NCI-H1694 (cell line): ENCODE data around the gene ACVRL1.

ENCODE experiments used
- DNase-seq: peaks from one replicate; lab custom pipeline; 2025; lab: John Stamatoyannopoulos, UW

Gene ACVRL1

DNA sequence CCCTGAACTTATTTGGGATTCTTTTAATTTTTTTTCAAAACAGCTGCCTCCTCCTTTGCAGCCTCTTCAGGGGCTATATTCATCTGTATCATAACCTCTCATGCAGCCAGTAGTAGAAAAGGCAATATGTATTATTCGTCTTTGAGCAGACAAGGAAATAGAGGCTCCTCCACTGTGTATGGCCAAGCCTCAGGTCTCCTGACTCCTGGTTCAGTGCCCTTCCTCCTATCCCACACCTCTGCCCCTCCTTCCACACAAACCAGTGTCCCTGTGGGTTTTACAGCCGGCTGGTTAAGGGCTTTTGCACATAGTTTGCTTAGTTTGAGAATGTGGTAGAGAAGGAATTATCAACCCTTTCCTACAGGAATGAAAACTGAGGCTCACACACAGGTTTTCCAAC lies 8.8 kb upstream of the ACVRL1 start:
- DNase-seq = no peak

DNA sequence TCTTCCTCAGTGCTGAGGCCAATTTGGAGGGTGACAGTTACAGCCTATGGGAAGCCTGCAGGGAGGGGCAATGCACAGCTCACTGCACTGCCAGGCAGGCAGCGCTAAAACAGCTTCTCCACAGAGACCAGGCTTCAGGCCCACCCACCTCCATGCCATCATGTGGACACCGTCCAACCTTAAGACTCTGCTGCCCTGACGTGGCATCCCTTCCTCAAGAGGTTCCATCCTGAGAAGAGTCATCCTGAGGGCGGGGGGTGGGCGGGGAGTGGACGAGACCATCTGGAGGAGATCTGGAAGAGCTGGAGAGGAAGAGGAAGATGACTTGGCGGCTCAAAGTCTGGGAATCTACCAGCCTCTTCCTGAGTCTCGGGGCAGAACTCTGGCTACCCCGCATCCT lies 8.4 kb upstream of the ACVRL1 start:
- no peak for DNase-seq

DNA sequence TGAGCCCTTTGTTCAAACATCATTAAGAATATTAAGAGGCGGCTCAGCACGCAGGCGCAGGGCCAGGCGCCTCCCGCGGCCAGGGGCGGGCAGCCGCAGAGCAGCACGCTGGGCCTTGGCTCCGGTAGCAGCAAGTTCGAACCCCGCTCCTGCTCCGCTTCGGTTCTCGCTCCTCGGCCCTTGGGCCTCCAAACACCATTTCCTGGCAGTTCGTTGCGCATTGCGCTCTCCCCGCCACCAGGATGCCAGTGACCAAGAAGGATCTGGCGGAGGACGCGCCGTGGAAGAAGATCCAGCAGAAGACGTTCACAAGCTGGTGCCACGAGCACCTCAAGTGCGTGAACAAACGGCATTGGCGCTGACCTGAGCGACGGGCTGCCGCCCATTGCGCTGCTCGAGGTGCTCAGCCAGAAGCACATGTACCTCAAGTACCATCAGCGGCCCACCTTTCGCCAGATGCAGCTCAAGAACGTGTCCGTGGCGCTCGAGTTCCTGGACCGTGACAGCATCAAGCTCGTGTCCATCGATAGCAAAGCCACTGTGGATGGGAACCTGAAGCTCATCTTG lies 6.9 kb upstream of the ACVRL1 start:
- DNase-seq = no peak

DNA sequence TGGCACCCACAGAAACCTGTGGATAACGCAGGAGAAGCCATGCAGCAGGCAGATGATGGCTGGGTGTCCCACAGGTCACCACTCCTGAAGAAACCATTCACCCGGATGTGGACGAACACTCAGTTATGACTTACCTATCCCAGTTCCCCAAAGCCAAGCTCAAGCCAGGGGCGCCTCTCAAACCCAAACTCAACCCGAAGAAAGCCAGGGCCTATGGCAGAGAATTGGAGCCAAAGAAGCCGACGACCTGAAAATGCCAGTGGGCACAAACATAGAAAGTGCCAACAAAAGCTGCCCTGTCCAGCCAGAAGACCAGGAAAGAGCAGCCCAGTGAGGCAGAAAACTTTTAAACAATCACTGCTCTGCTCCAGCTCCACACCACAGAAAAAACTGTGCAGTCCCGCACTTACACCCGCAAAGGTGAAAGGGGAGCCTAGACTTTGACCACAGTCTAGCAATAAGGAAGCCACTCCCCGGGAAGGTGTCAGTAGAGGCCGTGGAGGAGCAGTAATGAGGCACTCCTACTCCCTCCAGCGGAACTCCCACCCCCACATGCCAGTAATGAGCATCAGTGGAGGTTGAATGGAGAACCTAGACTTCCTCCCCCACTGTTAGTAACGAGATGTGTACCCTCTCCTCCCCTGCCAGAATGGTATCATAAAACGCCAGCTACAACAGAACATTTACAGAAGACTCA lies 6.0 kb upstream of the ACVRL1 start:
- no peak for DNase-seq

DNA sequence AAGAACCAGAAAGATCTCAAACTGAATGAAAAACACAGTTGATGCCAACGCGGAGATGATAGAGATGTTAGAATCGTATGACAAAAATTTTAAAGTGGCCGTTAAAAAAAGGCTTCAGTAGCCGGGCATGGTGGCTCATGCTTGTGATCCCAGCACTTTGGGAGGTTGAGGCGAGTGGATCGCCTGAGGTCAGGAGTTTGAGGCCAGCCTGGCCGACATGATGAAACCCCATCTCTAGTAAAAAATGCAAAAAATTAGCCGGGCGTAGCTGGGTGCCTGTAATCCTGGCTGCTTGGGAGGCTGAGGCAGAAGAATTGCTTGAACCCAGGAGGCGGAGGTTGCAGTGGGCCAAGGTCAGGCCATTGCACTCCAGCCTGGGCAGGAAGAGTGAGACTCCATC lies 5.4 kb upstream of the ACVRL1 start:
- no peak for DNase-seq

DNA sequence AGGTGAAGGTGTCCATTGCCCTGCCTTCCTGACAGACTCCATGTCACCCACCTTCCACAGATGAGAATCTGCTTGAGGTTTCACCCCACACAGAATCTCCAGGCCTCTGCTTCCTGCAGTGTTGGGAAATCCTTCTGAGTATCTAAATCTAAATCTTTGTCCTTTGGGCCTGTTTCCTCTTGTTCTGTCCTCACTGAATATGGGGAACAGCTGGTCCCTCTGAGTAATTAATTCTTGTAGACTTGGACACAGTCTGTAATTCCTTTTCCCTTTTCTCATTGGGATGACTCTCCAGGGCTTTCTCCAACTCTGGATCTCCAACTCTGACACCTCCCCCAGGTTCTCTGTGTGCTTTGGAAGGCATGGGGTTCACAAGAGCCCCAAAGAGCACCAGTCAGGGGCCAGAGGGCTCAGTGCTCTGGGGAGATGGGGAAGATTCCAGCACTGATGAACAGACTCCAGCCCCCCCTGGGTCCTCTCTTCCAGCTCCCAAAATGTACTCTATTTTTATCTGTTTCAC lies 2.3 kb upstream of the ACVRL1 start:
- no peak for DNase-seq

DNA sequence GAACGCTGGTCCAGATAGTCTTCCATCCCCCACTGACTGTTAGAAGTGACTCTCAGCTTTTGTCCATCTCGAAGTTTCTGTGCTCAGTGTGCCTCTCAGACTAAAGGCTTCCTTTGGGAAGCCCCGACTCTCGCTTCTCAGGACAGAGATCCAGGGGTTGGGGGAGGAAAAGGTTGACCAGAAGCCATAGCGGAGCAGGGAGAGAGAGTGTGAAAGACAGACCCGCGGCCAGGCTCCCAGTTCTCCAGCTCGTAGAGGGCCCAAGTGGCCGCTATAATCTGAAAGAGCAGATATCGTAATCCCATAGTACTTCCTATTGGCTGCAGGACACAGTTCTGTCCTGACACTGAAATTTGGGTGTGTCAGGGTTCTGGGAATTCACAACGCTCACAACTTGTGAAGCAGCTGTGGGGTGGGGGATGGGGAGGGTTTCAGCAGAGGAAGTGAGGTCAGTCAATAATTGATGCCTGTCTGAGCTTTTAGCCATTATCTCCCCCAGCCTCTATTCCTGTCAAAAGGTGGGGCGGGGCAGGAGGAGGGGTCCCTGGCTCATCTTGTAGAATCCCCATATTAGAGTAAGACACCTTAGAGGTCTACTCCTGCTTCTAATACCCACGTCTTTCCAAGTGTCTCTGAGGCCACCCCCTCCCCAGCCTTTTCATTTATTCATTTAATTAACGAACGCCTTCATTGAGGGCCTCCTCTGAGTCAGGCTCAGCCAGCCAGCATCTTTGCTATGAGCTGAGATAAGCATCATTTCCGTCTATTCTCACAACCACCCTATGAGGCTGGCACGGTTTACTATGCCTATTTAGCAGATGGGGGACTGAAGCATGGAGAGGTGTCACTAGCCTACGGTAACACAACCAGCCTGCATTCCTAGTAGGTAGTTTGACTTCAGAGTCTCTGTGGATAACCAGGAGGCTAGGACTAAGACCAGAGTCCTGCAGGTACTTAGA lies 1.6 kb upstream of the ACVRL1 start:
- DNase-seq = no peak

DNA sequence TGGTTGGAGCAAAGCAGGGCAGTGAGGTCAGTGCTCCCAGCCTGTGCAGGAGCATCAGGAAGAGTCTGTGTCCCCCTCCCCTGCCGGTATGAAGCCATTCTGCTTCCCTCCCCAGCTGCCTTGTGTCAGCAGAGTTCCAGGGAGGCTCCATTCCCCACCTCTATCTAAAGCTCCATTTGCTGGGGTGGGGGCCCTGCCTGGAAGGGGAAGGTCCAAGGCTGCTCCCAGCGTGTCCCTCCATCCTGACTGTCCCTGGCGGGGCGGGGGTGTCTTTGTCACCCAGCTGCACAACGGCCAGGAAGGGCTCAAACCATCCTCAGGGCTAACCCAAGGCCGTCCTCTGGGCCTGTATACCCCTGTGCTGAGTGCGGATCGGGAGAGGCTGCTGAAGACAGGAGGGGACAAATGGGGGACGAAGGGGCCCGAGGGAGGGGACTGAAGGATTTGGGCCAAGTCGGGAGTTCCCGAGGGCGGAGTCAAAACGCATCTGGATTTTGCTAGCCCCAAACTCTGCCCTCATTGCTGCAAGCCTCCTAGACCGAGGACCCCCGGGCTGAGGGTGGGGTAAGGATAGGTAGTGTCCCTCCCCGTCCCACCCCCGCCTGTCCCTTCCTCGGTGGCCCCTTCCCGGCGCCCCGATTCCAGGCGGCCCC lies 748 bp upstream of the ACVRL1 start:
- DNase-seq = no peak

DNA sequence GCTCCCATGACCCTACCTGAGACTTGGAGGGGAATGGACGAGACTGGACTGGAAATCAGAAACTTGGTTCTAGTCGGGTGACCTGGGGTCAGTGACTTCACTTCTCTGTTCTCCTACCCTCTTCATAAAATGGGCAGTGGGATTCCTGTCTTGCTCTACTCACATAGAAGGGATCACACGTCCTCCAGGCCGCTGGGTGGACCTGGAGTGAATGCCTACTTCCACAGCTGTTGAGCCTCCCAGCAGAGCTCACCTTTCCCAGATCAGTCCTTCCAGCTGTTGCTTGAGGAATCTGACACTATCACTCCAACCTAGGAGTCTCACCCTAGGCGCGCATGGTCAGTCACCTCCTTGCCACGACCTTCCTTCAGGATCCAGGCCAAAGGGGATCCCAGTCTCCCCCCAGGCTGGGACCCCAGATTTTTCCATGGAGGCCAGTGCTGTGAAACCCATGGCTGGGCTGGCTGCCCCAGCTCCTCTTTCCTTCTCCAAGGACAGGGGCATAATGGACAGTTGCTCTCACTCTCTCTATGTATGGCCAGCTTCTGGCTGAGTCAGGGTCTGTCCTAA lies 637 bp downstream of the ACVRL1 start:
- DNase-seq = no peak

DNA sequence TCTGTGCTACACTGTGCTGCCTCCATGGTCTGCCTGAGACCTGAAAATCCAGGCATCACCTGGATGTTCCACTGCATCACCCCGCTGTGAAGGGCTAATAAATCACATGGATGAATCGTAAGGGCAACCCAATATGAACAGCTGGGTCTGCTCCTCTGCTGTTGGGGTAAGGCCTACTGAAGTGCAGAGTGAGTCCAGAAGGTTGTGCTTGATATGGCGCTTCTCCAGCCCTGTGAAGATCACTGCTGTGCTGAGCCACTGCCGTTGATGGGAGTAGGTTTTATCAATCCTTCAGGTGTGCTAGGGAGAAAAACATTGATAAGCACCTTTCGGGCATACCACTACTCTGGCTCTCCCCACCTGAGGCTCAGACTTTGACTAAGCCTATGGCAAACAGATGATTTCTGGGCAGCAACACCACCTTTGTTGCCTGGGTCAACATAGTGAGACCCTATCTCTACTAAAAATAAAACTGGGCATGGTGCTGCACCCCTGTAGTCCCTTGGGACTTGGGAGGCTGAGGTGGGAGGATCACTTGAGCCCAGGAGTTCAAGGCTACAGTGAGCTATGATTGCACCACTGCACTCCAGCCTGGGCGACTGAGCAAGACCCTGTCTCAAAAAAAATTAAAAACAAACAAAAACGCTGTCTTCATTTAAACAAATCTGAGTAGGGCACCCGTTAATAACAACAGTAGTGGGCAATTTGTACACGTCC lies 1.7 kb downstream of the ACVRL1 start:
- DNase-seq = no peak

DNA sequence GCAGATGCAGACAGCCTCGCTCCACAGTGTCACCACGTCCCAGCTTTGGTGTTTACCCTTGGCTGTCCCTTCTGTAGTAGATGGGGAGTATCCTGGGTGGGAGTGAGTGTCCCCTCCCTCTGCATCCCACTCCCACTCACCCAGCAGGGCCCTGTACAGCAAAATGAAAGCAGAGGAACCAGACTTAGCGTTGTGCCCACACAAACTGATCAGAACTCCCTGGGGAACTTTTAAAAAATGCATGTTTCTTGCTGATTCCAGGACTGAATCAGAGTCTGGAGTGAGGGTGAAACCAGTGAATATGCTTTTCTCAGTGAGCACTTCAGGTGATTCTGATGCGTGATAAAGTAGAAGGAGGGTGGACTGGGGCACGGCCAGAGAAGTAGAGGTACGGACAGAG lies 2.9 kb downstream of the ACVRL1 start:
- DNase-seq = no peak

DNA sequence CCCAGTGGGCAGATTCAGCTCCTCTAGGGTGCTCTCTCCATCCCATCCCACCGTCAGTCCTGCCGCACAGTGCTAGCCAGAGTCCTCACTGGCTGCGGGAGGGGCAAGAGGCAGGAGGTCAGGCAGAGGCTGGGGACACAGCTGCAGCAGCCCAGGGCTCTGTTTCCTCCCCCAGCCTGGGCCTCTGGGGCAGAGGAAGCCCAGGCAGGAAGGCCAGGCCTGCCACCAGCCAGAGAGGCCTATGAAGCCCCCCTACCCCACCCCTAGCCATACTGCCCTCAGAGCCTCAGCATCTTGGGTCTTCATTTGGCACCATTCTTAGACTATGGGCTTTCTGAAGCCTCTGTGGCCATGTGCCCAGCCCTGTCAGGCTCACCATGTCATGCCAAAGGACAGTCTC lies 3.4 kb downstream of the ACVRL1 start:
- DNase-seq = no peak

DNA sequence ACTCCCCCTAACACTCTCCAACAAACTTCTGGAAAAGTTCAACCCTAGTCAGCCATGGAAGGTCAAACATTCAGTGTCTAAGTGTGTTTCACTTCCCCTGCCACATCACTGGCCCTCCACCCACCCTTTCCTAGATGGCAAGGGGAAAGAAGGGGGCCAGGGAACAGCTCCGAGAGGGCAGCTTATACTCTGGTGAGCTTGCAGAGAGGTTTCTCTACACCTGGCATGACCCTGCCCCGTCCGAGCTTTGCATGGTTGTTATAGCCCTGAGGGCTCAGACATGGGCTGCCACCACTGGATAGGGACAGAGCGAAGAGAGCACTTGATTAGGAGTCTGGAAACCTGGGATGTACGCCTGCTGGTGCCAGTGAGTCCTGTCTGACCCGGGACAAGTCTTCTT lies 4.0 kb downstream of the ACVRL1 start:
- no peak for DNase-seq

DNA sequence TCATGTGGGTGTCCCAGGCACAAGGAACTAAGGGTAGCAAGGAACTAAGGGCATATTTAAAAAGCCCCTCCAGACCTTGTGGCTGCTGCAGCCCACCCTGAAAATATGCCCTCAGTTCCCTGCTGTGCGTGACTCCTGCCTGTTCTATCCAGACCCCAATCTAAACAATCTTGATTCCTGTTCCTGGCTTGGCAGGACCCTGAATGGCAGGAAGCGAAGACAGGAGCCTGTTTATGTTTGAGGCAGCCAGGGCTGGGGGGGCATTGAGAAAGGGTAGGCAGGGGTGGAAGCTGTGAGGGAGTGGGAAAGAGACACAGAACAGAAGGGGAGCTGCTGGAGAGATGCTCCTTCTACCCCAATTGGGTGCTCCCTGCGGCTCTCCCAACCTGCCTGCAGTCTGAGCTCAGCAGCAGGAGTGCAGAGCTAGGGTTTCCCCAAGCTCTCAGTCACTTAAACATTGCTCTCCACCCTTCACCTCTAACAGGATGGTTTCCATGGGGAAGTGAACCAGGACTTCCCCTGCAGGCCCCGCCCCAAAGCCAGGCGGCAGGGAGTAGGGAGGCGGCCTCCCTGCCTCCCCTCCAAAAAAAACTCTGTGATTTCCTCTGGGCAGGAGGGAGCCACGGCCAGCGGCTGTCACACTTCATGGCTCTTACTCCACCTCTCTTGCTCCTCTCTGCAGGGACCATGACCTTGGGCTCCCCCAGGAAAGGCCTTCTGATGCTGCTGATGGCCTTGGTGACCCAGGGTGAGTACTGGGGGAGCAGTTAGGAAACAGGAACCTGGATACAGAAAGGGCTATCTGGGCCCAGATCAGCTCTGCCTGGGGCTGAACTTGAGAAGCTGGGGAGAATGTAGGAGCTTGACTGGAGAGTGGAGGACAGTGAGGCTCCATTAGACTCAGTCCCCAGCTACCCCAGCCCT lies 4.7 kb downstream of the ACVRL1 start:
- no peak for DNase-seq

DNA sequence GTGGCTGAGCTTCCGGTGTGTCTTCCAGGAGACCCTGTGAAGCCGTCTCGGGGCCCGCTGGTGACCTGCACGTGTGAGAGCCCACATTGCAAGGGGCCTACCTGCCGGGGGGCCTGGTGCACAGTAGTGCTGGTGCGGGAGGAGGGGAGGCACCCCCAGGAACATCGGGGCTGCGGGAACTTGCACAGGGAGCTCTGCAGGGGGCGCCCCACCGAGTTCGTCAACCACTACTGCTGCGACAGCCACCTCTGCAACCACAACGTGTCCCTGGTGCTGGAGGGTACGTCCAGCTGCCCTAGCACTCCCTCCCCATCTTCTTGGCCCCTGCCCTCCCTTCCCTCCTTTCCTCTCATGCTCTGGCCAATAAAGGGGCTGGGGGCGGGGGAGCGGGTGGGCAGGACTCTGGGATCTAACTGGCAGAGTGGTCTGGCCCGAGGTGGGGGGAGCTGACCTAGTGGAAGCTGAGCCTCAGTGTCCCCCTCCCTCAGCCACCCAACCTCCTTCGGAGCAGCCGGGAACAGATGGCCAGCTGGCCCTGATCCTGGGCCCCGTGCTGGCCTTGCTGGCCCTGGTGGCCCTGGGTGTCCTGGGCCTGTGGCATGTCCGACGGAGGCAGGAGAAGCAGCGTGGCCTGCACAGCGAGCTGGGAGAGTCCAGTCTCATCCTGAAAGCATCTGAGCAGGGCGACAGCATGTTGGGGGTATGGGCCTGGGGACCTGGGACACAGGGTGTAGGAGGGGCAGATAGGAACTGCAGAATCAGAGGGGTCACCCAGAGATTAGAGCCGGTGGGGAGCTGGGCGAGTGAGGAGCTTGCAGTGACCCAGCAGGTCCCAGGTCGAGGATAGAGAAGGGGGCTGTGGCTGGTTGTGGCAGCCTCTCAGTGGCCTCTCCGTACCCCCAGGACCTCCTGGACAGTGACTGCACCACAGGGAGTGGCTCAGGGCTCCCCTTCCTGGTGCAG lies 6.0 kb downstream of the ACVRL1 start:
- DNase-seq = no peak

DNA sequence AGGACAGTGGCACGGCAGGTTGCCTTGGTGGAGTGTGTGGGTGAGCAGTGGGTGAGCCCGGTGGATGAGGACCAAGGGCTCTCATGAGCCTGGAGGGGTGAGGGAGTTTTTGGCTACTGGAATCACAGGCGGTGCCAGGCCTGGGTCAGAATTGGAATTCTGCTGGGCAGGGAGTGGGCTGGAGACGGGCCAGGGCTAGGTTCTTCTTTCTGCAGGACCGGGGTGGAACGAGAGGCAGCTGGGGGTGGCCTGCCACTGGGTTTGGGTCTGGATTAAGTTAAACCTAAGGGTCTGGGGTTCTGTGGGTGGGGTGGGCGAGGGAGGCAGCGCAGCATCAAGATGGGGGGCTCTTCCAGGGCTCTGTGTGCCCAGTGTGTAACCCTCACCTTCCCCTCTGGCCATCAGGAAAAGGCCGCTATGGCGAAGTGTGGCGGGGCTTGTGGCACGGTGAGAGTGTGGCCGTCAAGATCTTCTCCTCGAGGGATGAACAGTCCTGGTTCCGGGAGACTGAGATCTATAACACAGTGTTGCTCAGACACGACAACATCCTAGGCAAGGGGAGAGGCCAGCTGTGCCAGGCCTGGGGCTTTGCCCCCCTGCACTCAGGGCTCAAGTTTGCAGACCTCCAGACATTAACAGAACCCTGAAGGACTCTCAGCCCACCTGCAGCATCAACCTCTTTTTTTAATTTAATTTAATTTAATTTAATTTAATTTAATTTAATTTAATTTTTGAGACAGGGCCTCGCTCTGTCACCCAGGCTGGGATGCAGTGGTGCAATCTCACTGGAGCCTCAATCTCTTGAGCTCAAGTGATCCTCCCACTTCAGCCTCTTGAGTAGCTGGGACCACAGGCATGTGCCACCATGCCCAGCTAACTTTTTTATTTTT lies 7.0 kb downstream of the ACVRL1 start:
- DNase-seq = no peak

DNA sequence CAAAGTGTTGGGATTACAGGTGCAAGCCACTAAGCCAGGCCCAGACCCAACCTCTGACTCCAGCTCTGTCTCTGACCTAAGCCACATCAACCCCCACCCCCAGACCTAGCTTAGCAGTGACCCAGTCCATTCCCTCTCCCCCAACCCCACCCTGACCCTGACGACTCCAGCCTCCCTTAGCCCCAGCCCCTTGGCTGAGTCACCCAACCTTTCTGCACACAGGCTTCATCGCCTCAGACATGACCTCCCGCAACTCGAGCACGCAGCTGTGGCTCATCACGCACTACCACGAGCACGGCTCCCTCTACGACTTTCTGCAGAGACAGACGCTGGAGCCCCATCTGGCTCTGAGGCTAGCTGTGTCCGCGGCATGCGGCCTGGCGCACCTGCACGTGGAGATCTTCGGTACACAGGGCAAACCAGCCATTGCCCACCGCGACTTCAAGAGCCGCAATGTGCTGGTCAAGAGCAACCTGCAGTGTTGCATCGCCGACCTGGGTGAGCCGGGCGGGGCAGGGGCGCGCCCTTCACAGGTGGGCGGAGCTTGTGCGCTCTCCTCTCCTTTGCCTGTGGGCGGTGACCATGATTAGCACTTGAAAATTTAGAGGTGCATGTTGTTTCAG lies 7.8 kb downstream of the ACVRL1 start:
- no peak for DNase-seq

DNA sequence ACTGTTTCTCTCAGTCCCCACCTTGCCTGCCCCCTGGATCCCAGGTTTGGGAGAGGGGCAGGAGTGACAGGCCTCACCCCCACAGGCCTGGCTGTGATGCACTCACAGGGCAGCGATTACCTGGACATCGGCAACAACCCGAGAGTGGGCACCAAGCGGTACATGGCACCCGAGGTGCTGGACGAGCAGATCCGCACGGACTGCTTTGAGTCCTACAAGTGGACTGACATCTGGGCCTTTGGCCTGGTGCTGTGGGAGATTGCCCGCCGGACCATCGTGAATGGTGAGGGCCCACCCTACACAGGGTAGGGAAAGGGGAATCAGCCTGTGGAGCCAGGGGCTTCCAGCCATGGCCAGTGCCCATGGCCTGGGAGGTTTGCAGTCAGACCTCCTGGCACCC lies 8.6 kb downstream of the ACVRL1 start:
- no peak for DNase-seq
